Ovary (tissue), 9 donors: Measurements from ENCODE around the gene GCKR. TPM values are rescaled to one million over a fixed set of nuclear protein-coding genes. Genes with fewer than 3 reads are reported as not detected.
"Not testable (repeated sequence)": the region's sequence is repeated elsewhere in the genome, so short reads cannot be mapped to it uniquely, and the experiment has no call there.

ENCODE experiments used
- DNase-seq, 5 donors: peaks; one replicate each; pipeline ENCODE4 v3.0.0-alpha.2; 2019 to 2020
- H3K27ac ChIP-seq, 2 donors: fragments of 200-600 bp; one replicate each; pipeline versions ENCODE4 v1.5.1 to v1.8.0; 2019 to 2022
- H3K27me3 ChIP-seq: fragments of 200-600 bp; one replicate; pipeline ENCODE4 v1.8.0; 2022
- H3K36me3 ChIP-seq: fragments of 200-600 bp; sonication (generic); one replicate; pipeline ENCODE4 v1.5.1; 2019
- H3K4me1 ChIP-seq: one replicate; pipeline ENCODE4 v1.8.1; 2013; ENCODE audit warnings: mild to moderate bottlenecking, moderate library complexity; ENCODE audit not compliant: insufficient read depth
- H3K4me3 ChIP-seq: fragments of 200-600 bp; sonication (generic); one replicate; pipeline ENCODE4 v1.5.1; 2017
- H3K9me3 ChIP-seq, 2 donors: fragments of 200-600 bp in 1 of 2; sonication (generic) in 1 of 2; one replicate each; pipeline versions ENCODE4 v1.5.1 to v1.8.1; 2013 to 2019; ENCODE audit warnings: mild to moderate bottlenecking in 1 of 2, moderate library complexity in 1 of 2
- CTCF ChIP-seq, 3 donors: fragments of 450-650 bp in 2 of 3; fragments of 200-600 bp in 1 of 3; IDR thresholded peaks; one replicate each; pipeline versions ENCODE4 v1.5.1 to v1.8.0; 2016 to 2022; ENCODE audit warnings: antibody characterized with exemption in 3 of 3, mild to moderate bottlenecking in 1 of 3
- EP300 ChIP-seq: sonication (generic); formaldehyde crosslinking; IDR thresholded peaks from one replicate; pipeline ENCODE4 v1.6.1; 2017; ENCODE audit warnings: antibody characterized with exemption
- POLR2A ChIP-seq: fragments of 450-650 bp; IDR thresholded peaks from one replicate; pipeline ENCODE4 v1.6.1; 2017; ENCODE audit warnings: antibody characterized with exemption, mild to moderate bottlenecking, moderate library complexity
- WGBS, 3 donors: extraction: QIAGEN DNeasy Blood & Tissue Kit in 1 of 3; methylation state at CpG; one replicate each; pipeline versions ENCODE4 v1.1.5 to v1.1.7; 2013 to 2017; 5-methylcytosine and 5-hydroxymethylcytosine counted together
- intact Hi-C, 4 donors: fragments of 100-400 bp; cut with DNase I; formaldehyde crosslinking; loops; one replicate each; pipeline versions ENCODE4 v1.11.0 to v1.15.1; 2022 to 2023
- polyA plus RNA-seq, 2 donors: library from polyadenylated mRNA; stranded (reverse); fragments of 200-250 nt in 1 of 2; fragments of 350-450 nt in 1 of 2; fragmentation: Illumina TruSeq in 1 of 2; extraction: RNeasy Lipid Tissue Mini Kit (QIAGEN cat#74804) in 1 of 2; gene quantifications; one replicate each; pipeline ENCODE4 v1.2.3, GENCODE V29; 2013 to 2014
- total RNA-seq, 7 donors: library from RNA; depleted of rRNA in 2 of 7; stranded (reverse); fragments of >200 nt in 2 of 7; fragmentation: NEBNext Ultra II Directional in 3 of 7; extraction: Animal tissue kit (Norgen Biotek cat#: 25700) in 3 of 7; gene quantifications; one replicate each; pipeline versions ENCODE4 v1.1.0 to v1.2.4, GENCODE V29; 2016 to 2023
- donor health status: DM: no; HTN: no; CAD: no; lungs with moderate emphysema.
- donor health status: DM: no; HTN: no; CAD: no.
- donor health status: Bipolar disorder and iron deficiency.
- donor health status: DM: yes; HTN: yes; CAD: no.
- donor health status: DM: no; HTN: no; CAD: no.
- donor health status: DM: yes; HTN: yes; CAD: no.

GCKR gene
- total and polyA plus RNA-seq, 9 donors, result 1.3 to 14.5 (median 5.1) TPM

DNA sequence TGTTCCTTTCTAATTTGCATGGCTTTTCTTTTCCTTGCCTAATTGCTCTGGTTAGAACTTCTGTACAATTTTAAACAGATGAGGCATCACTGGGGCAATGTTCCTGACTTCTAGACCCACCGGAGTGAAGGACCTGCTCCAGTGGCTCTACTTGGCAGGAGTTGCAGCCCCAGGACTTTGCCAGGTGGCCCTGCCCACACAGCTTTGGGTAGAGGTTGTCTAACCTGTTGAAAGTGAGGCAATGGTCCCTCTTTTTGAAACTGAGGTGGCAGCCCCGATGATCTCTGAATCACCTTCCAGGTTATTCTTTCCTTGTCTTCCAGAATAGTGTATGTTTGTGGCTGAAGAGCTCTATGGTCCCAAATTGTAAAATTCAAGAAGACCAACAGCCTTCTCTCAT, 56.3 kb downstream of the GCKR start:
- Histone ChIP-seq H3K27me3 (no peaks in the 10 kb centered on the region), H3K27ac (no peak overlapping the region), H3K36me3 (no peaks in the 10 kb centered on the region), H3K4me3 (no peak overlapping the region), H3K9me3 (no peaks in the 10 kb centered on the region), H3K4me1 (no peaks in the 10 kb centered on the region)
- DNase-seq, result no peak
- WGBS, 3 donors, result 81 to 85% (median 83%) methylated on average over 2 of the region's 2 CpGs
- TF ChIP-seq EP300, result no peak
- no peak for TF ChIP-seq POLR2A
- TF ChIP-seq CTCF (IDR thresholded peaks at IDR 0.05), result no peak
- intact Hi-C loops, result no loop called here

- DNase-seq, H3K4me3 ChIP-seq, H3K27me3 ChIP-seq, H3K4me1 ChIP-seq, intact Hi-C loops, H3K27ac ChIP-seq, H3K36me3 ChIP-seq, H3K9me3 ChIP-seq: not testable (repeated sequence)
- 78 to 79% (median 78%) methylated on average over 3 of the region's 3 CpGs for WGBS, 3 donors
Observed at GRCh38 chr2:27554451-27554850, 57.8 kb downstream of the GCKR start.

DNA sequence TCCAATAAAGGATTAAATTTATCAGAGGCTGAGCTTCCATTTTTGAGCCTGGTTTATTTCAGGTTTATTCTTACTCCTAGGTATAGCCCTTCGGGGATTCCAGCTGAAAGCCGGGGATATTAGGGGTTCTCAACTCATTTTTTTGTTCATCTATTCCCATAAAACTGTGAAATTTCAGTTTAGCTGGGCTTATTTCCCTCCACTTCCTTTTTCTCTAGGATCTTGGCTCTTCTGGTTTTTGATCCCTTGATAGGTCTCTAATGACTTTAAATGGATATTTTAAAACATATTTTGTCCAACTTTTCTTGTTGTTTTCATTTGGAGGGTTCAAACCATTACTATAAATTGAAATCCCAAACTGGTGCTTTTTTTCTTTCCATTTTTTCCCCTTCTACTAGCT, 62.6 kb downstream of the GCKR start:
- 83 to 86% (median 85%) methylated on average over 2 of the region's 2 CpGs for WGBS, 3 donors
- no peak for TF ChIP-seq CTCF (IDR thresholded peaks at IDR 0.05)
- TF ChIP-seq POLR2A, result no peak
- TF ChIP-seq EP300, result no peak
- Histone ChIP-seq H3K9me3 (no peaks in the 10 kb centered on the region), H3K27me3 (no peaks in the 10 kb centered on the region), H3K4me1 (no peaks in the 10 kb centered on the region), H3K36me3 (no peaks in the 10 kb centered on the region), H3K4me3 (no peak overlapping the region), H3K27ac (no peak overlapping the region)
- intact Hi-C loops, result no loop called here
- DNase-seq, result no peak

GRCh38 chr2:27561060-27561459, 64.4 kb downstream of the GCKR start:
- H3K4me1 ChIP-seq, result no peaks in the 10 kb centered on the region
- no peak overlapping the region for H3K27ac ChIP-seq
- WGBS, 3 donors, result 56 to 81% (median 69%) methylated on average over 2 of the region's 2 CpGs
- H3K4me3 ChIP-seq, result no peak overlapping the region
- H3K36me3 ChIP-seq, result no peaks in the 10 kb centered on the region
- no peaks in the 10 kb centered on the region for H3K9me3 ChIP-seq
- H3K27me3 ChIP-seq, result no peaks in the 10 kb centered on the region
- intact Hi-C loops, result no loop called here
- no peak for DNase-seq
- no peak for TF ChIP-seq CTCF (IDR thresholded peaks at IDR 0.05)
- no peak for TF ChIP-seq EP300
- no peak for TF ChIP-seq POLR2A

- intact Hi-C loops, result no loop called here
- H3K27me3 ChIP-seq, result no peaks in the 10 kb centered on the region
- no peak overlapping the region for H3K4me3 ChIP-seq
- TF ChIP-seq EP300 (no peak), POLR2A (no peak), CTCF (IDR thresholded peaks at IDR 0.05) (no peak)
- DNase-seq, result no peak
- no peaks in the 10 kb centered on the region for H3K4me1 ChIP-seq
- 64 to 66% (median 65%) methylated on average over 2 of the region's 2 CpGs for WGBS, 3 donors
- H3K27ac ChIP-seq, result no peak overlapping the region
- no peaks in the 10 kb centered on the region for H3K36me3 ChIP-seq
- no peaks in the 10 kb centered on the region for H3K9me3 ChIP-seq
Observed at GRCh38 chr2:27566628-27567027, 70.0 kb downstream of the GCKR start.
